Ishikawa (cell line): Measurements from ENCODE around the gene COA1.

Experiments
- CEBPB ChIP-seq: IDR thresholded peaks from 2 replicates; pipeline ENCODE4 v1.6.1; 2012
- CREB1 ChIP-seq: IDR thresholded peaks from 2 replicates; pipeline ENCODE4 v1.6.1; 2012; ENCODE audit warnings: low read depth
- EGR1 ChIP-seq: IDR thresholded peaks from 2 replicates; pipeline ENCODE4 v1.6.1; 2012
- EP300 ChIP-seq: IDR thresholded peaks from 2 replicates; pipeline ENCODE4 v1.6.1; 2012; ENCODE audit warnings: borderline replicate concordance
- FOXM1 ChIP-seq: IDR thresholded peaks from 2 replicates; pipeline ENCODE4 v1.6.1; 2012; ENCODE audit warnings: low read depth, borderline replicate concordance
- MAX ChIP-seq: IDR thresholded peaks from 2 replicates; pipeline ENCODE4 v1.6.1; 2012
- NFIC ChIP-seq: IDR thresholded peaks from 2 replicates; pipeline ENCODE4 v1.6.1; 2012
- RAD21 ChIP-seq: IDR thresholded peaks from 2 replicates; pipeline ENCODE4 v1.6.1; 2012; ENCODE audit warnings: low read depth
- REST ChIP-seq: IDR thresholded peaks from 2 replicates; pipeline ENCODE4 v1.6.1; 2012; ENCODE audit warnings: low read depth, mild to moderate bottlenecking
- TAF1 ChIP-seq: IDR thresholded peaks from 2 replicates; pipeline ENCODE4 v1.6.1; 2012; ENCODE audit warnings: low read depth, mild to moderate bottlenecking
- TCF12 ChIP-seq: IDR thresholded peaks from 2 replicates; pipeline ENCODE4 v1.6.1; 2012; ENCODE audit warnings: low read depth
- TEAD4 ChIP-seq: IDR thresholded peaks from 2 replicates; pipeline ENCODE4 v1.6.1; 2012
- USF1 ChIP-seq: IDR thresholded peaks from 2 replicates; pipeline ENCODE4 v1.6.1; 2012
- YY1 ChIP-seq: IDR thresholded peaks from 2 replicates; pipeline ENCODE4 v1.6.1; 2012; ENCODE audit warnings: low read depth
- ZBTB7A ChIP-seq: IDR thresholded peaks from 2 replicates; pipeline ENCODE4 v1.6.1; 2012; ENCODE audit warnings: low read depth

The COA1 gene

GRCh38 chr7:43646603-43647338, 82.6 kb downstream of the COA1 start:
- TF ChIP-seq ZBTB7A (no peak), TAF1 (no peak), EGR1 (no peak), RAD21 (no peak), FOXM1 (no peak), YY1 (no peak), EP300 (no peak), TCF12 (no peak), NFIC (no peak), USF1 (no peak), CEBPB (no peak), REST (no peak), MAX (no peak)

GRCh38 chr7:43645699-43646226, 83.6 kb downstream of the COA1 start:
- TF ChIP-seq NFIC (no peak), FOXM1 (no peak), RAD21 (no peak), REST (no peak), EP300 (no peak)

GRCh38 chr7:43643846-43644245, 85.5 kb downstream of the COA1 start:
- no peak for TF ChIP-seq CREB1
- TF ChIP-seq RAD21 = no peak
- no peak for TF ChIP-seq TAF1

GRCh38 chr7:43642897-43643630, 86.3 kb downstream of the COA1 start:
- no peak for TF ChIP-seq TEAD4
- TF ChIP-seq NFIC = no peak
- no peak for TF ChIP-seq EGR1
- TF ChIP-seq CEBPB = no peak
- TF ChIP-seq USF1 = no peak

GRCh38 chr7:43640679-43641078, 88.6 kb downstream of the COA1 start:
- no peak for TF ChIP-seq YY1
- no peak for TF ChIP-seq MAX
- no peak for TF ChIP-seq FOXM1
- TF ChIP-seq TEAD4 = no peak
- no peak for TF ChIP-seq RAD21
- TF ChIP-seq ZBTB7A = no peak
- no peak for TF ChIP-seq EGR1
- no peak for TF ChIP-seq NFIC
- no peak for TF ChIP-seq TCF12
- TF ChIP-seq USF1 = no peak
- no peak for TF ChIP-seq REST
- TF ChIP-seq CREB1 = no peak
- TF ChIP-seq CEBPB = no peak
- no peak for TF ChIP-seq TAF1
